GM11168 (cell line): ENCODE results near the gene STK10.

Experiments used
- in situ Hi-C: fragments of 300-500 bp; cut with MboI; formaldehyde crosslinking; loops from one replicate; pipeline ENCODE4 v1.12.0; 2022; ENCODE audit warnings: low sequenced_read_pairs; ENCODE audit not compliant: unreplicated experiment

Gene STK10

DNA sequence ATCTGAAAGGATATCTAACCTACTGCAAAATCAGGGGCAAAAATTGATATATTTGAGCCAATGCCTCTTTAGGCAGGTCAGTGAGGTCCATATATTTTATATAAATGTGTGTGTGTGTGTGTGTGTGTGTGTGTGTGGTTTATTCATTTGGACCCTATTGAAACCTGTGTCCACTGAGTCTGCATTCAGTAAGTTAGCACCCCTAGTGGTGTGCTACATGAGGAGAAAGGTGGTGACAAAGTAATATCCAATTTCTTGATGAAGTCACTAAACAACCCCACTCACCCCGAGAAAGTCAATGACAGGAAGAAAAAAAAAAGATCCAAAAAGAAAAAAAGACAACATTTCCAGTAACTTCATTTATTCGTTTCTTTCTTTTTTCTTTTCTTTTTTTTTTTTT, 185.7 kb downstream of the STK10 start:
- in situ Hi-C loops = no loop called here

DNA sequence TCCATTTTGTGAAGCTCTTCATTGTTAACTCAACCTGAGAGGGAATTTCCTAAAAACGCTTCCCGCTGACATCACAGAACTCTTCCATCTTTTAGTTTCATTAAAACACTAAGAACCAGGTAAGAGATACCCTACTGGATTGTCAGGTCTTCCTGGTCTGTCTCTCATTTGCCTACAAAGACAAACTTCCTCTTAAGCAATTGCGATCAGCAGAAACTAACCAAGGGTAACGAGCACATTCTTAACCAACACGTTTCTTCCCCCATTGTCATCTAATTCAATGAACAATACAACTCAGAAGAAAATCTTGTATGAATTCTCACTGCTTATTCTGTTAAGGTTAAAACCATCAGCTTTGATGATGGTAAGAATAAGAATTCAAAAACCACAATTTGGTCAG, 188.1 kb downstream of the STK10 start:
- in situ Hi-C loops = no loop called here

DNA sequence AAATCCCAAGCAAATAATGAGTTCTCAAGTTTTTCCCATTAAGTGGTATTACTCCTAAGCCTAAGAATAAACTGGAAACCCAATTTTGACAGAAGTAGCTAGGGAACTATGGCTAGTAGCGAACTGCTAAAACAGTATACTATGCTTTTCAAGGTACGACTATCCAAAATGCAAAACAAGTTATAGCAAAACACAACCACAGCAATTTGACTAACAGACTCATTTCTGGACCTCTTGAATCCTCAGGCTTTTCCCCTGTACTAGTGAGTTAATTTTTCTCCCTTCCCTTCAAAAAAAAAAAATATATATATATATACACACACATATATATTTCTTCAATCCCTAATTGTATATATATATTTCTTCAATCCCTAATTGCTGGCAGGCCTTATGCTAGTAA, 188.9 kb downstream of the STK10 start:
- in situ Hi-C loops = no loop called here

DNA sequence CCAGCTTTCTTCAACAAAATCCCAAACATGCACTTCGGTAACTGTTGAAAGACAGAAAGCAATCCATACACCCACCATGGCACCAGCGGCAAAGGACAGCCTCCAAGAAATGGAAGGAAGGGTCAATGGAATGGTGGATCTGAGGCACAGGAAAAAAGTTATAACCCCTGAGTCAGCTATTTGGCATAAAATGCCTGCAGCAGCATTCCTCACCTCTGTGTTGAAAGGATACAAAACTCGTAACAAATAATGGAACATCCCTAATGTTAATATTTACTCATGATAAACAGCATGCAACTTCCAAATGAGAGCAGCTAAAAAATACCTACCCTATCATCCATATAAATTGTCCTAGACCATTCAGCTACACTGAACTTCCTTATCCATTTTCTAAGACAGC, 191.0 kb downstream of the STK10 start:
- in situ Hi-C loops = no loop called here

DNA sequence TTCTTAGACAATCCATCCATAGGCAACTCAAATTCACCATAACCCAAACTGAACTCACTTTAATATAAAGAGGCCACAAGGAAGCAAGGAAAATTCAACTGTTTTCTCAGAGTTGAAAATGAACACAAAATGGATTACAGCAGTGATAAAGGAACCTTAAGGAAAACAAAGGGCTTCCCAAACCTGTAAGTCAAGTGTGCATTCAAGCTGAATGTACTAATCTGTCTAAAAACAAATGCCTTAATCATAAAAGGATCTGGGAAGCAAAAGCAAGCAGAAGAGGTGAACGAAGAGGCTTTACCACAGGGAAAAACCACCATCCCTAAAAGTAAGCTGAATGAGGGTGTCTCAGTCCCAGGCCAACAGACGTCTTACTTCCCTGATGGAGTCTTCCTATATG, 195.2 kb downstream of the STK10 start:
- in situ Hi-C loops = no loop called here

DNA sequence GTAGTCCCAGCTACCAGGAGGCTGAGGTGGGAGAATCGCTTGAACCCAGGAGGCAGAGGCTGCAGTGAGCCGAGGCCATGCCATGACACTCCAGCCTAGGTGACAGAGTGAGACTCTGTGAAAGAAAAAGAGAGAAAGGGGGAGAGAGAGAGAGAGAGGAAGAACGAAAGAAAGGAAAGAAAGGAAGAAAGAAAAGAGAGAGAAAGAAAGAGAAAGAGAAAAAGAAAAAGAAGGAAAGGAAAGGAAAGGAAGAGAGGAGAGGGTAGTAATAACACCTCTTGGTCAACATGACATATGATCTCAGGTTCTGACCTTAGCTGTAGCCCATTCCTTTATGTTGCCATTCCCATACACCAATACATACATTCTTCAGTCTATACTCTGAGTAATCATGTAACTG, 195.7 kb downstream of the STK10 start:
- in situ Hi-C loops = no loop called here
